Measurements from ENCODE around the gene GATAD2A.

Gene GATAD2A

GRCh38 chr19:19422156-19422555 lies 16.7 kb downstream of the GATAD2A start:
- no peak for DNase-seq

- DNase-seq, result no peak
Observed at GRCh38 chr19:19423322-19423721, 17.8 kb downstream of the GATAD2A start.

DNA sequence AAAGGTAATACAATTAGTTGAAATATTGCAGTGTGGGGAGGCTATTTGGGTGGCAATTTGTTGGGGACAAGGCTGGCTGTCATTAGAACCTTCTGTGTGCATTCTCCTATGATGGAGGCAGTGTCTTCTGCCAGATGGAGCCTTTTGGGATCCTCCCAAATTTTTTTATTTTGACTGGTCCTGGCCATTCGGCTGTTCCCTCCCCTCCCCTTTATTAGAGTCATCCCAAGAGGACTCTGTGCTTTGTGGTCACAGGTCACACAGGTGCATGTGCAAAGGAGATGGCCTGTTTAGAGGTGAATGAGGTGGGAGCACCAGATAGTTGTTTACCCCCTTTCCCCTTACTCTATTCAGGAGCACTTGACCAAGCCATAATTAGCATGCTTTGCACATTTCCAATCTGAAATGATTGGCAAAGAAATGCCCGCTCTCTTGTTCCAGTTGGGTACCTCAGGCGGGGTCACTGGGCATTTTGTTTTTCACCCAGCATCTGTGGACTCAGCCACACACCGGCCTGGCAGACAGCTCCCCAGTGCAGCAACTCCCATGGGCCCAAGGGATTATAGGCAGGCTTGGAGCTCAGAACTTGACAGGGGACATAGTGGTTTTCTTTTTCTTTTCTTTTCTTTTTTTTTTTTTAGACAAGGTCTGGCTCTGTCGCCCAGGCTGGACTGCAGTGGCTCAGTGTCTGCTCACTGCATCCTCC lies 19.8 kb downstream of the GATAD2A start:
- no peak for DNase-seq

- no peak for DNase-seq
Observed at GRCh38 chr19:19426216-19426615, 20.7 kb downstream of the GATAD2A start.

DNA sequence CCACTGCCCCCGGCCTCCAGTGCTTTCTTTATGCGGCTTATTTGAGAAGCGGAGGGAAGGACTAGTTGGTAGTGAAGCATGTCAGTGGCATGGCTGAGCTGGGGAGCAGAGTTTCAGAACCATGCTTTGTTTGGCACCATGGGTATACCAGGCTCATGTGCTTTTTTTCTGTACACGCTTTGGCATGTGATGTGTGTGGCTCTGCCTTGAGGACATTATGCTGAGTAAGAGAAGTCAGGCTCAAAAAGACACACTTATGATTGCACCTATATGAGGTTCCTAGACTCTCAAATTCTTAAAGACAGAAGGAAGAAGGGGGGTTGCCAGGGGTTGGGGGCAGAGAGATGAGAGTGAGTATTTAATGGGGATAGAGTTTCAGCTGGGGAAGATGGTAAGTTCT lies 21.3 kb downstream of the GATAD2A start:
- DNase-seq, result no peak

GRCh38 chr19:19427302-19427701 lies 21.8 kb downstream of the GATAD2A start:
- no peak for DNase-seq

DNA sequence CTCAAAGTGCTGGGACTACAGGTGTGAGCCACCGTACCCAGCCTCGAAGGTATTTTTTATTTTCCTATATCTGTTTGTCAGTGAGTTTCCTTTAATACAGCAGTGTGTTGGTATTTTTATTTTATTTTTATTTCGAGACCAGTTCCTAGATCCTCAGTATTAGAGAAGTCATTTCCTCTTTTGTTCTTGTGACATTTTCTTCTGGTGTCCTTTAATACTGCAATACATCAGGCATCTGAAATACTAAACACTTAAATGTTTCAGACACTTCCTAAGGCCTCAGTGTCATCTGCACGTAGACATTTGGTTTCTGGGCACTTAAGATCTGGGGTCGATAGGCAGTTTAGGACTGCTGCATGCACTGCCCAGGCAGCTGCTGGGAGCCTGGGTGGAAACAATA lies 22.5 kb downstream of the GATAD2A start:
- DNase-seq, result peak; percentile 58

DNA sequence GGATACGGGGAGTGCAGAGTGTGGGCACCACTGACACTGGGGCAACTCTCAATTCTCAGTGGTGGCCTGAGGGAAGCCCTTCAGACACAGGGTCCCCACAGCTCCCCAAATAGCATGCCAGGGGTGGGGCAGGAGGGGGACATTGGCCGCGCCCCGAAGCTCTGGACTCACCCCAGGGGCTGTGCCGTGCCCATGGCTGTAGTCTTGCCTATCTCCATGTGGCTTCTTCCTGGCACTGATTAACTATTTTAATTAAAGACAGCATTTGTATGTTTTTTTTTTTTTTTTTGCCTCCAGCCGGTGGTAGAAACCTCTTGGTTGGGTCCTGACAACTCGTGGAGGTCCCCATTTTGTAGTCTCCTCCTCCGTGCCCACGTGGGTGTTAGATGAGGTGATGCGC lies 23.3 kb downstream of the GATAD2A start:
- no peak for DNase-seq

- DNase-seq, result no peak
Observed at GRCh38 chr19:19429361-19429760, 23.9 kb downstream of the GATAD2A start.

- DNase-seq, result no peak
Observed at GRCh38 chr19:19432732-19433131, 27.3 kb downstream of the GATAD2A start.

DNA sequence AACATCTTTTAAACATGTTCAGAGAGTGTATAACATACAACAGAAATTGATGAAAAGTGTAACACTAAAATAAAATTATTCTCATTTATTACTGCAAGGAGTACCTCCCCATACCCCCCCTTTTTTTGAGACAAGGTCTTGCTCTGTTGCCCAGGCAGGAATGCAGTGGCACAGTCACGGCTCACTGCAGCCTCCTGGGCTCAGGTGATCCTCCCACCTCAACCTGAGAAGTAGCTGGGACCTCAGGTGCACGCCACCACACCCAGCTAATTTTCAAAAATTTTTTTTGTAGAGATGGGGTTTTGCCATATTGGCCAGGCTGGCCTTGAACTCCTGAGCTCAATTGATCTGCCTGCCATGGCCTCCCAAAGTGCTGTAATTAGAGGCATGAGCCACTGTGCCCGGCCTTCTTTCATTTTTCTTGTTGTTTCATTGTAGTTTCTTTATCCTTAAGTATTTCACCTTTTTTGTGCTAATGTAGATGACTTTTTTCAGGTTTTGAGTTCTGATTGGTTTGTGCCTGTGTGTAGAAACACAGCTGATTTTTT lies 28.3 kb downstream of the GATAD2A start:
- no peak for DNase-seq

GRCh38 chr19:19434483-19435045 lies 29.1 kb downstream of the GATAD2A start:
- no peak for DNase-seq

- no peak for DNase-seq
Observed at GRCh38 chr19:19436137-19436691, 30.7 kb downstream of the GATAD2A start.

- peak; percentile 48 for DNase-seq
Observed at GRCh38 chr19:19438366-19439175, 33.1 kb downstream of the GATAD2A start.

- no peak for DNase-seq
Observed at GRCh38 chr19:19439176-19439482, 33.7 kb downstream of the GATAD2A start.

GRCh38 chr19:19443283-19443682 lies 37.8 kb downstream of the GATAD2A start:
- no peak for DNase-seq

- no peak for DNase-seq
Observed at GRCh38 chr19:19443902-19444680, 38.6 kb downstream of the GATAD2A start.

- DNase-seq, result peak; percentile 74
Observed at GRCh38 chr19:19444681-19445155, 39.2 kb downstream of the GATAD2A start.

DNA sequence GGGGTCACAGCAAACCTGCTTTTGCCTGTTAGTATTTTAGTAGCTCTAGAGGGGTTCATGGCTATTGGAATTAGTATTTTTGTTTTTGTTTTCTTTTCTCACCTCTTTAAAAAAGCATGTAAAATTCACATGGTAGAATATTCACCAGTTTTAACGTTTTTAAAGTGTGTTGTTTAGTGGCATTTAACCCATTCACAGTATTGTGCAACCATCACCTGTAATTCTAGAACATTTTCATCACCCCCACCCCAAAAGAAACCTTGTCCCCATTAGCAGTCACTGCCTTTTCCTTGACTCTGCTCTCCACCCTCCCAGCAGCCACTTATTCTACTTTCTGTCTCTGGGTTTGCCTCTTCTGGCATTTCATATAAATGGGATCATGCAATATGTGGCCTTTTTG lies 39.8 kb downstream of the GATAD2A start:
- no peak for DNase-seq

DNA sequence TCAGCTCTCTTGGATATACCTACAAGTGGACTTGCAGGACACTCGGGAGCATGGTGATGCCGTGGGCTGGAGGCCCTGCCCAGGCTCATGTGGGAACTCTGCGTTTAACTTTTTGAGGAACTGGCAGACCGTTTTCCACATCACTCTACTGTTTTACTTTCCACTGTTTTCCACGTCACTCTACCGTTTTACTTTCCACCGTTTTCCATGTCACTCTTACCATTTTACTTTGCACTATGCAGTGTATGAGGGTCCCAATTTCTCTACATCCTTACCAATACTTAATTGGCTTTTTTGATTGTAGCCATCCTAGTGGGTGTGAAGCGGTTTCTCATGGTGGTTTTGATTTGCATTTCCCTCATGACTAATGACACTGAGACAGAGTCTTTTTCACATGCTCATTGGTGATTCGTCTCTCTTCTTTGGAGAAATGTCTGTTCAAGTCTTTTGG lies 40.5 kb downstream of the GATAD2A start:
- DNase-seq, result peak; percentile 82

GRCh38 chr19:19446655-19447437 lies 41.4 kb downstream of the GATAD2A start:
- no peak for DNase-seq
